M059J (cell line): Measurements from ENCODE around the gene ATP8A2. TPM values are rescaled to one million over a fixed set of nuclear protein-coding genes. Genes with fewer than 3 reads are reported as not detected.

Experiments
- DNase-seq: peaks from one replicate; pipeline ENCODE4 v3.0.0-alpha.2; 2012; ENCODE audit warnings: low read depth
- total RNA-seq: library from RNA; depleted of rRNA; stranded (reverse); fragments of >200 nt; shearing (Covaris generic); gene quantifications from 2 replicates; pipeline ENCODE4 v1.2.3, GENCODE V29; 2014

Gene ATP8A2
- total RNA-seq, 1 experiment from 2014 or later, result 0.44 TPM

GRCh38 chr13:25727810-25728209, 356.0 kb downstream of the ATP8A2 start:
- DNase-seq, result no peak

- DNase-seq, result no peak
Observed at GRCh38 chr13:25729201-25729600, 357.4 kb downstream of the ATP8A2 start.

GRCh38 chr13:25731037-25731436, 359.3 kb downstream of the ATP8A2 start:
- no peak for DNase-seq

- no peak for DNase-seq
Observed at GRCh38 chr13:25731536-25731935, 359.8 kb downstream of the ATP8A2 start.

GRCh38 chr13:25732111-25732865, 360.5 kb downstream of the ATP8A2 start:
- DNase-seq, result peak; percentile 71

- DNase-seq, result peak; percentile 73
Observed at GRCh38 chr13:25733001-25733491, 361.3 kb downstream of the ATP8A2 start.

GRCh38 chr13:25733696-25734435, 362.1 kb downstream of the ATP8A2 start:
- no peak for DNase-seq

GRCh38 chr13:25738342-25739196, 366.8 kb downstream of the ATP8A2 start:
- DNase-seq, result peak; percentile 83

- DNase-seq, result no peak
Observed at GRCh38 chr13:25739376-25739775, 367.6 kb downstream of the ATP8A2 start.

GRCh38 chr13:25741796-25742195, 370.0 kb downstream of the ATP8A2 start:
- DNase-seq, result no peak

- no peak for DNase-seq
Observed at GRCh38 chr13:25742220-25742619, 370.4 kb downstream of the ATP8A2 start.

- peak; percentile 61 for DNase-seq
Observed at GRCh38 chr13:25743421-25743820, 371.6 kb downstream of the ATP8A2 start.

GRCh38 chr13:25744178-25744577, 372.4 kb downstream of the ATP8A2 start:
- DNase-seq, result no peak

GRCh38 chr13:25746131-25746530, 374.4 kb downstream of the ATP8A2 start:
- DNase-seq, result no peak

- DNase-seq, result peak; percentile 90
Observed at GRCh38 chr13:25752957-25753551, 381.3 kb downstream of the ATP8A2 start.

- no peak for DNase-seq
Observed at GRCh38 chr13:25753976-25754375, 382.2 kb downstream of the ATP8A2 start.

GRCh38 chr13:25756251-25756650, 384.5 kb downstream of the ATP8A2 start:
- DNase-seq, result no peak

- no peak for DNase-seq
Observed at GRCh38 chr13:25756912-25757311, 385.1 kb downstream of the ATP8A2 start.

GRCh38 chr13:25761041-25761440, 389.3 kb downstream of the ATP8A2 start:
- DNase-seq, result no peak

GRCh38 chr13:25762281-25762680, 390.5 kb downstream of the ATP8A2 start:
- no peak for DNase-seq

GRCh38 chr13:25762795-25763377, 391.1 kb downstream of the ATP8A2 start:
- DNase-seq, result no peak
